ENCODE results near the gene PCBP3. TPM values are rescaled to one million over a fixed set of nuclear protein-coding genes. Genes with fewer than 3 reads are reported as not detected.

The PCBP3 gene
- total RNA-seq, 1 experiment from 2014 or later, result 10.9 TPM

DNA sequence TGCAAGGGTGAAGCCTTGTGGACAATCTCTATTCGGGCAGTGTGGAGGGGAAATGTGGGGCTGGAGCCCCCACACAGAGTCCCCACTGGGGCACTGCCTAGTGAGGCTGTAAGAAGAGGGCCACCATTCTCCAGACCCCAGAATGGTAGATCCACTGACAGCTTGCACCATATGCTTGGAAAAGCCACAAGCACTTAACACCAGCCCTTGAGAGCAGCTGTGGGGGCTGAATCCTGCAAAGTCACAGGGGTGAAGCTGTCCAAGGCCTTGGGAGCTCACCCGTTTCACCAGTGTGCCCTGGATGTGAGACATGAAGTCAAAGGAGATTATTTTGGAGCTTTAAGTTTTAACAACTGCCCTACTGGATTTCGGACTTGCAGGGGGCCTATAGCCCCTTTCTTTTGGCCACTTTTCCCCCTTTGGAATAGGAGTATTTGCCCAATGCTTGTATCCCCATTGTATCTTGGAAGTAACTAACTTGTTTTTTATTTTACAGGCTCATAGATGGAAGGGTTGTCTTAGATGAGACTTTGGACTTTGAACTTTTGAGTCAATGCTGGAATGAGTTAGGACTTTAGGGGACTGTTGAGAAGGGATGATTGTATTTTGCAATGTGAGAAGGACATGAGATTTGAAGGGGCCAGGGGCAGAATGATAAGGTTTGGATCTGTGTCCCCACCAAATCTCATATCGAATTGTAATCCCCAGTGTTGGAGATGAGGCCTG lies 321.7 kb downstream of the PCBP3 start:
- Histone ChIP-seq H3K9me3 (ENCODE audit: control insufficient read depth, low read depth, low read length) (peaks cover 17% of the 10 kb centered on the region), H3K4me1 (ENCODE audit: insufficient read depth, low read length) (no peaks in the 10 kb centered on the region), H3K9ac (ENCODE audit: extremely low read depth, insufficient read length, low read length) (no peak overlapping the region), H3K56ac (ENCODE audit: insufficient read length, low read depth, low read length) (no peak overlapping the region), H3K4me2 (ENCODE audit: insufficient read depth, insufficient read length, low read length) (no peak overlapping the region), H4K91ac (ENCODE audit: insufficient read length, low read depth, low read length) (no peak overlapping the region), H2BK20ac (ENCODE audit: low read depth, low read length, poor library complexity, severe bottlenecking) (no peak overlapping the region), H2BK15ac (ENCODE audit: low read depth, low read length) (no peak overlapping the region), H4K8ac (replicated peaks; ENCODE audit: insufficient read length, low read depth, low read length) (no peak overlapping the region), H3K4ac (ENCODE audit: low read depth, low read length) (no peak overlapping the region), H2BK120ac (ENCODE audit: low read depth, low read length, poor library complexity, severe bottlenecking) (no peak overlapping the region), H3K27me3 (ENCODE audit: insufficient read depth, low read length) (no peaks in the 10 kb centered on the region), H3K79me2 (ENCODE audit: insufficient read depth, low read length) (no peaks in the 10 kb centered on the region), H2AFZ (ENCODE audit: low read length) (no peak overlapping the region), H3K18ac (ENCODE audit: insufficient read length, low read depth, low read length) (no peak overlapping the region), H2AK5ac (ENCODE audit: insufficient read length, low read length) (no peak overlapping the region), H3K23ac (ENCODE audit: insufficient read length, low read depth, low read length) (no peak overlapping the region), H3T11ph (ENCODE audit: low read length) (no peak overlapping the region), H2BK5ac (ENCODE audit: insufficient read length, low read length) (no peak overlapping the region), H3K79me1 (ENCODE audit: insufficient read depth, low read depth, low read length, poor library complexity, severe bottlenecking) (no peaks in the 10 kb centered on the region), H3K27ac (ENCODE audit: insufficient read length, low read depth, low read length) (no peak overlapping the region), H3K14ac (ENCODE audit: insufficient read depth, low read length) (no peak overlapping the region), H2BK12ac (ENCODE audit: insufficient read length, low read depth, low read length) (no peak overlapping the region), H4K5ac (ENCODE audit: insufficient read length, low read depth, low read length) (no peak overlapping the region), H3K23me2 (ENCODE audit: insufficient read length, low read depth, low read length, poor library complexity, severe bottlenecking) (no peaks in the 10 kb centered on the region), H4K20me1 (ENCODE audit: control insufficient read depth, insufficient read depth, insufficient read length) (no peaks in the 10 kb centered on the region)
- Mint-ChIP-seq H3K27ac (no peak overlapping the region), H3K4me3 (no peak overlapping the region), H3K36me3 (ENCODE audit: insufficient read depth in 1 of 3, low read depth in 3 of 3) (peaks cover 25 to 50% (median 50%) of the 10 kb centered on the region in 3 experiments), H3K27me3 (ENCODE audit: low read depth) (peaks cover 22% of the 10 kb centered on the region), H3K9me3 (peaks cover 53 to 55% of the 10 kb centered on the region in 2 experiments), H3K4me1 (peaks cover 3% of the 10 kb centered on the region in 2 experiments; a peak in 3 of 4 replicates)
- TF ChIP-seq, protein P1, sequence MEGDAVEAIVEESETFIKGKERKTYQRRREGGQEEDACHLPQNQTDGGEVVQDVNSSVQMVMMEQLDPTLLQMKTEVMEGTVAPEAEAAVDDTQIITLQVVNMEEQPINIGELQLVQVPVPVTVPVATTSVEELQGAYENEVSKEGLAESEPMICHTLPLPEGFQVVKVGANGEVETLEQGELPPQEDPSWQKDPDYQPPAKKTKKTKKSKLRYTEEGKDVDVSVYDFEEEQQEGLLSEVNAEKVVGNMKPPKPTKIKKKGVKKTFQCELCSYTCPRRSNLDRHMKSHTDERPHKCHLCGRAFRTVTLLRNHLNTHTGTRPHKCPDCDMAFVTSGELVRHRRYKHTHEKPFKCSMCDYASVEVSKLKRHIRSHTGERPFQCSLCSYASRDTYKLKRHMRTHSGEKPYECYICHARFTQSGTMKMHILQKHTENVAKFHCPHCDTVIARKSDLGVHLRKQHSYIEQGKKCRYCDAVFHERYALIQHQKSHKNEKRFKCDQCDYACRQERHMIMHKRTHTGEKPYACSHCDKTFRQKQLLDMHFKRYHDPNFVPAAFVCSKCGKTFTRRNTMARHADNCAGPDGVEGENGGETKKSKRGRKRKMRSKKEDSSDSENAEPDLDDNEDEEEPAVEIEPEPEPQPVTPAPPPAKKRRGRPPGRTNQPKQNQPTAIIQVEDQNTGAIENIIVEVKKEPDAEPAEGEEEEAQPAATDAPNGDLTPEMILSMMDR (conservative IDR thresholded peaks at IDR 0.05), result no peak
- no CpG with 5 or more reads among the region's 4 CpGs for WGBS (ENCODE audit: extremely low coverage, insufficient read length, low lambda C conversion rate)
- DNase-seq, result no peak
